Panc1 (cell line): ENCODE data around the gene MFAP1. TPM values are rescaled to one million over a fixed set of nuclear protein-coding genes. Genes with fewer than 3 reads are reported as not detected.

ENCODE experiments used
- ATAC-seq: fragments of 200-7000 bp; cut with Tn5 transposase; 2 replicates; pipeline ENCODE4 v1.9.1; 2020; ENCODE audit warnings: mild to moderate bottlenecking, moderate library complexity
- BruUV-seq: library from RNA; stranded (reverse); fragments of 400-500 nt; replicated peaks from 2 replicates; lab custom pipeline; 2021; lab: Mats Ljungman, UMichigan
- CTCF ChIA-PET: fragments of 300-600 bp; sonication (Branson Sonifier 250); formaldehyde crosslinking; loops from one replicate; lab custom pipeline; 2022; ENCODE audit warnings: antibody characterized with exemption; lab: Charles Lee
- POLR2A ChIA-PET: fragments of 300-600 bp; sonication (Branson Sonifier 250); formaldehyde crosslinking; loops from one replicate; lab custom pipeline; 2022; ENCODE audit warnings: antibody characterized with exemption; lab: Charles Lee
- DNase-seq: peaks from one replicate; pipeline ENCODE4 v3.0.0-alpha.2; 2010; ENCODE audit warnings: low read depth, low spot score
- H3K27ac ChIP-seq: 2 replicates; pipeline ENCODE4 v1.5.1; 2011; ENCODE audit warnings: mild to moderate bottlenecking, low read length, inconsistent platforms
- H3K27me3 ChIP-seq: fragments of 200-500 bp; sonication (Bioruptor generic); 2 replicates; pipeline ENCODE4 v1.6.0; 2014; ENCODE audit warnings: low read length, inconsistent platforms; ENCODE audit not compliant: control insufficient read depth, insufficient read depth
- H3K36me3 ChIP-seq: fragments of 200-500 bp; sonication (Bioruptor generic); 2 replicates; pipeline ENCODE4 v1.5.1; 2014; ENCODE audit warnings: inconsistent platforms, mild to moderate bottlenecking, low read length, moderate library complexity; ENCODE audit not compliant: control insufficient read depth, insufficient read depth
- H3K4me1 ChIP-seq: 2 replicates; pipeline ENCODE4 v1.5.1; 2011; ENCODE audit warnings: inconsistent platforms, mild to moderate bottlenecking, low read length, moderate library complexity; ENCODE audit not compliant: control insufficient read depth, insufficient read depth
- H3K4me3 ChIP-seq, 2 experiments: 2 replicates each; pipeline ENCODE4 v1.5.1; 2011 to 2012; ENCODE audit warnings: low read depth in 2 of 2, low read length in 2 of 2, mild to moderate bottlenecking in 2 of 2, inconsistent platforms in 1 of 2, moderate library complexity in 1 of 2
- H3K9me3 ChIP-seq: fragments of 200-500 bp; sonication (Bioruptor generic); 2 replicates; pipeline ENCODE4 v1.5.1; 2014; ENCODE audit warnings: low read depth, mild to moderate bottlenecking, inconsistent platforms, low read length, moderate library complexity; ENCODE audit not compliant: control insufficient read depth, insufficient read depth
- CTCF ChIP-seq: fragments of 450-650 bp; IDR thresholded peaks from 2 replicates; pipeline ENCODE4 v1.5.1; 2017; ENCODE audit warnings: mild to moderate bottlenecking
- POLR2AphosphoS5 ChIP-seq: IDR thresholded peaks from 2 replicates; pipeline ENCODE4 v1.6.1; 2012; ENCODE audit warnings: mild to moderate bottlenecking, low read depth, low read length, moderate library complexity
- REST ChIP-seq, 2 experiments: IDR thresholded peaks; 2 replicates each; pipeline ENCODE4 v1.6.1; 2011 to 2012; ENCODE audit warnings: low read depth in 2 of 2, control low read depth in 1 of 2, low read length in 1 of 2, mild to moderate bottlenecking in 1 of 2, moderate library complexity in 1 of 2; ENCODE audit not compliant: insufficient read depth in 1 of 2
- SIN3A ChIP-seq: IDR thresholded peaks from 2 replicates; pipeline ENCODE4 v1.6.1; 2012; ENCODE audit warnings: low read depth, mild to moderate bottlenecking, low read length, moderate library complexity, borderline replicate concordance; ENCODE audit not compliant: insufficient read depth
- TCF7L2 ChIP-seq: IDR thresholded peaks from 2 replicates; pipeline ENCODE4 v1.6.1; 2011; ENCODE audit warnings: mild to moderate bottlenecking, low read depth, low read length, inconsistent platforms
- in situ Hi-C: cut with HindIII; loops from 2 replicates; pipeline ENCODE4 v1.10.0; 2016; ENCODE audit warnings: low sequenced_read_pairs, low pct_unique_long_range_greater_than_20kb
- intact Hi-C: fragments of 100-400 bp; cut with micrococcal nuclease; formaldehyde crosslinking; loops from one replicate; pipeline ENCODE4 v1.10.0; 2022; ENCODE audit not compliant: unreplicated experiment
- total RNA-seq: library from RNA; stranded (reverse); gene quantifications from one replicate; pipeline ENCODE4 v1.2.1, GENCODE V29; 2021; ENCODE audit not compliant: unreplicated experiment

MFAP1 gene
- total RNA-seq, 1 experiment from 2014 or later = 29.7 TPM

- 0 out of 2 replicates have a peak, but pooled peaks cover 3% of the 10 kb centered on the region for H3K4me1 ChIP-seq
- TF ChIP-seq TCF7L2 (no peak), SIN3A (no peak), REST (IDR thresholded peaks at IDR 0.05; ENCODE audit: insufficient read depth in 1 of 2, low read depth in 2 of 2, low read length in 1 of 2) (no peak), CTCF (no peak), POLR2AphosphoS5 (no peak)
- intact Hi-C loops (no loop called here), in situ Hi-C loops (no loop called here)
- BruUV-seq = no TSS peak
- no peak overlapping the region for H3K4me3 ChIP-seq
- no peaks in the 10 kb centered on the region for H3K27me3 ChIP-seq
- POLR2A ChIA-PET = no interaction called here
- ATAC-seq (no peak), DNase-seq (no peak)
- peaks cover 27% of the 10 kb centered on the region for H3K36me3 ChIP-seq
- no peaks in the 10 kb centered on the region for H3K9me3 ChIP-seq
- CTCF ChIA-PET = no interaction called here
- no peak overlapping the region for H3K27ac ChIP-seq
These were observed 50.4 kb downstream of the MFAP1 start for GRCh38 chr15:43774062-43774461.

GRCh38 chr15:43772624-43773023 lies 51.9 kb downstream of the MFAP1 start:
- intact Hi-C loops (no loop called here), in situ Hi-C loops (no loop called here)
- 0 out of 2 replicates have a peak, but pooled peaks cover 3% of the 10 kb centered on the region for H3K4me1 ChIP-seq
- no peak overlapping the region for H3K4me3 ChIP-seq
- ATAC-seq = no peak
- DNase-seq = no peak
- H3K27ac ChIP-seq = no peak overlapping the region
- TF ChIP-seq CTCF (no peak), SIN3A (no peak)
- POLR2A ChIA-PET = no interaction called here
- H3K9me3 ChIP-seq = no peaks in the 10 kb centered on the region
- H3K27me3 ChIP-seq = no peaks in the 10 kb centered on the region
- H3K36me3 ChIP-seq = peaks cover 34% of the 10 kb centered on the region
- CTCF ChIA-PET = no interaction called here
- no TSS peak for BruUV-seq
